Aorta (tissue), 5 donors: Measurements from ENCODE around the gene CPA1. TPM values are rescaled to one million over a fixed set of nuclear protein-coding genes. Genes with fewer than 3 reads are reported as not detected.

ENCODE experiments used
- ATAC-seq: fragments of 200-7000 bp; cut with Tn5 transposase; one replicate; pipeline ENCODE4 v1.9.1; 2022; ENCODE audit warnings: moderate library complexity; ENCODE audit not compliant: low FRiP score
- DNase-seq, 2 donors: peaks; one replicate each; pipeline ENCODE4 v3.0.0-alpha.2; 2020
- H3K27ac ChIP-seq, 2 donors: one replicate each; pipeline ENCODE4 v1.5.1; 2013; ENCODE audit warnings: low read length in 2 of 2, mild to moderate bottlenecking in 2 of 2, moderate library complexity in 2 of 2, control low read depth in 1 of 2, inconsistent platforms in 1 of 2, low read depth in 1 of 2
- H3K27me3 ChIP-seq, 2 donors: one replicate each; pipeline ENCODE4 v1.6.1; 2013; ENCODE audit warnings: control low read depth in 1 of 2, low read length in 1 of 2, mild to moderate bottlenecking in 1 of 2, moderate library complexity in 1 of 2; ENCODE audit not compliant: insufficient read depth in 2 of 2, control insufficient read depth in 1 of 2
- H3K36me3 ChIP-seq, 2 donors: one replicate each; pipeline ENCODE4 v1.6.1; 2013; ENCODE audit warnings: control low read depth in 1 of 2, low read length in 1 of 2, mild to moderate bottlenecking in 1 of 2; ENCODE audit not compliant: insufficient read depth in 2 of 2, control insufficient read depth in 1 of 2
- H3K4me1 ChIP-seq, 2 donors: one replicate each; pipeline ENCODE4 v1.6.1; 2013; ENCODE audit warnings: low read length in 2 of 2, control low read depth in 1 of 2, mild to moderate bottlenecking in 1 of 2, moderate library complexity in 1 of 2; ENCODE audit not compliant: insufficient read depth in 2 of 2, control insufficient read depth in 1 of 2
- H3K4me3 ChIP-seq, 2 donors: one replicate each; pipeline ENCODE4 v1.5.1; 2013; ENCODE audit warnings: low read length in 2 of 2, control low read depth in 1 of 2, mild to moderate bottlenecking in 1 of 2
- H3K9me3 ChIP-seq: one replicate; pipeline ENCODE4 v1.6.1; 2013; ENCODE audit warnings: mild to moderate bottlenecking, low read length; ENCODE audit not compliant: control insufficient read depth
- WGBS, 2 donors: extraction: QIAGEN DNeasy Blood & Tissue Kit; methylation state at CpG; one replicate each; pipeline ENCODE4 v1.1.7; 2013; 5-methylcytosine and 5-hydroxymethylcytosine counted together
- intact Hi-C, 2 donors: fragments of 100-400 bp; cut with DNase I; formaldehyde crosslinking; loops; one replicate each; pipeline versions ENCODE4 v1.14.2 to v1.15.0; 2022
- long read RNA-seq, 2 donors: library from polyadenylated mRNA; unstranded; transcript quantifications; one replicate each; pipeline ENCODE4 v2.0.0, GENCODE V29; 2020 to 2021
- polyA plus RNA-seq, 2 donors: library from polyadenylated mRNA; stranded (reverse); fragments of 200-250 nt; gene quantifications; one replicate each; pipeline ENCODE4 v1.2.3, GENCODE V29; 2013
- total RNA-seq, 2 donors: library from RNA; stranded (reverse); fragmentation: NEBNext Ultra II Directional; extraction: Animal tissue kit (Norgen Biotek cat#: 25700); gene quantifications; one replicate each; pipeline ENCODE4 v1.2.1, GENCODE V29; 2021
- donor health status: healthy with polysubstance abuse.
- donor health status: Bipolar disorder and iron deficiency.
- donor health status: DM: no; HTN: no; CAD: no.
- donor health status: DM: no; HTN: no; CAD: no.
- donor health status: DM: yes; HTN: yes; CAD: no.

Gene CPA1
- 1 to 10 TPM; 3.6 to 5.9 TPM for total RNA-seq
- polyA plus RNA-seq: 1 to 10 TPM; 6.5 to 9.4 TPM
- long read RNA-seq, donor 1, transcript CPA1-201 (10 exons, 1,487 nt): major isoform, 10 of 10 reads
- long read RNA-seq, donor 1, partial matches to known transcripts: 0 of 10 reads
- long read RNA-seq, donor 1, other reads (novel, unspliced or antisense): 0 of 10 reads
- long read RNA-seq, donor 2: 0 reads

DNA sequence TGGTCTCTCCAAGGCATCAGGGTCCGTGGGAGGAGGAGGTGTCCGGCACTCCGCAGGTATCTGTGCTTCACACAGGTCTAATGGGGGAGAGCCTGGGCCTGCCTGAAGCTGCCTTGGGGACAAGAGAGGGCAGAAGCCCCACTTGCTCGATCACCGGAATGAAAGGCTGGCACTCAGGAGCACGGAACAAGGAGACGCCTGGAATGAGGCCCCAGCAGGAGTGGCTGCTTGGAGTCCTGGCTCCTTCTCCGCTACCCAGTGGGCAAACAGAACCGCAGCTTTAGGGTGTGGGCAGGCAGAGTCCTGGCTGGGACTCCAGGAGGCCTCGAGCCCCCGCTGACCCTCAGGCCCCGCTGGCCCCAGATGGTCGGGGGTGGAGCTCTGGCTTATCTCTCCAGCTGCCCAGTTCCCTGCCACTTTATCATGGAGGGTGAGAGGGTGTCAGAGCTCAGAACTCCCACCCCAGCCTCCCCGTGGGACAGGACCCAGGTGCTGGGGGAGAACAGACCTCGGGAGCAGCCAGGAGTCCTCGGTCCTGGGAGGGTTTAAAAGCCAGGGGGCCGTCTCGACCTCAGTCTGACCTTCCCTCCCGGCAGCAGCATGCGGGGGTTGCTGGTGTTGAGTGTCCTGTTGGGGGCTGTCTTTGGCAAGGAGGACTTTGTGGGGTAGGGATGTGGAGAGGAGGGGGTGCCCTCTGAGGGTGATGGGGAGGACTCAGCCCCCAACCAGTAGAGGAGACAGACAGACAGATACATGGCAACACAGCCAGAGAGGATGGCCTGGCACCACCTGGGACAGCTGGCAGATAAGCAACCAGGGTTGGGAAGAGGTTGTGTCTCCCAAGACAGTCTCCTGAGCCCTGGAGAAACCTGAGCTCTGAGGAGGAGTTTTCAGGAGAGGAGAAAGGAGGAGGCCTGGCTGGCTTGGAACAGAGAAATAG lies at the start of gene CPA1:
Gene CPA1, plus strand, starts transcription at position 574 of the 940 bp plus-strand sequence. Its CDS starts 27 bp downstream, at position 601.
- Histone ChIP-seq H3K9me3 (no peaks in the 10 kb centered on the region), H3K4me1 (no peaks in the 10 kb centered on the region), H3K4me3 (no peak within 1 kb of the TSS), H3K27ac (no peak within 1 kb of the TSS), H3K27me3 (no peaks in the 10 kb centered on the region), H3K36me3 (no peaks in the 10 kb centered on the region)
- intact Hi-C loops: no loop called here
- DNase-seq (no peak), ATAC-seq (peak; percentile 17)
- WGBS, 2 donors: 23% methylated on average over 20 of the region's 20 CpGs

DNA sequence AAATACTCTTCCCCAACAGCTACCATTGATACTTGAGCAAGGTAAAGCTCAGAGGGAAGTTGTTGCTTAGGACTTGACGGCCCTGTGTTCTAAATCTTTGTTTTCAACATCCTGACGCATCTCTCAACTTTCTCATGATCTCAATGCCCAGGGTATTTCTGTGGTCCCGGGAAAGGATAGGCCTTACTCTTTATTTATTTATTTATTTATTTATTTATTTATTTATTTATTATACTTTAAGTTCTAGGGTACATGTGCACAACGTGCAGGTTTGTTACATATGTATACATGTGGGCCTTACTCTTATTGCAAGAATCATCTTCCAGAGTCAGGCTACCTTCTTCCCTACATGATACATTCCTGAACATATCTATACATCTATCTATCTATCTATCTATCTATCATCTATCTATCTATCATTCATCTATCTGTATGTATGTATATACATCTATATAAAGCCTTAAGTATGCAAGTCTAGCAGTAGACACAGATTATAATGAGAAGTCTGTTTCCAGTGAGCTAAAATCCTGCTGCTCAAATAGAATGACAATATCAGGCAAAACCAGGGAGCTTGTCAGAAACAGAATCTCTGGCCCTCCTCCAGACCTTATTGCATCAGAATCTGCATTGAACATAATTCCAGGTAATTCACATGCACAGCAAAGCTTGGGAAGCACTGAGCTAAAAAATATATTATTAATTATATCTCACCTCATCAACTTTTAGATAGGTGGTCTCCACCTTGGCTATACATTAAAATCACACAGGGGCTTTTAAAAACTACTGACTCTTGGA lies 47.8 kb upstream of the CPA1 start:
- Histone ChIP-seq H3K36me3 (no peaks in the 10 kb centered on the region), H3K4me1 (no peaks in the 10 kb centered on the region), H3K9me3 (no peaks in the 10 kb centered on the region), H3K27ac (no peak overlapping the region), H3K4me3 (no peak overlapping the region), H3K27me3 (no peaks in the 10 kb centered on the region)
- intact Hi-C loops: no loop called here
- ATAC-seq (no peak), DNase-seq (no peak)
- 94 to 95% methylated on average over 4 of the region's 4 CpGs for WGBS, 2 donors

DNA sequence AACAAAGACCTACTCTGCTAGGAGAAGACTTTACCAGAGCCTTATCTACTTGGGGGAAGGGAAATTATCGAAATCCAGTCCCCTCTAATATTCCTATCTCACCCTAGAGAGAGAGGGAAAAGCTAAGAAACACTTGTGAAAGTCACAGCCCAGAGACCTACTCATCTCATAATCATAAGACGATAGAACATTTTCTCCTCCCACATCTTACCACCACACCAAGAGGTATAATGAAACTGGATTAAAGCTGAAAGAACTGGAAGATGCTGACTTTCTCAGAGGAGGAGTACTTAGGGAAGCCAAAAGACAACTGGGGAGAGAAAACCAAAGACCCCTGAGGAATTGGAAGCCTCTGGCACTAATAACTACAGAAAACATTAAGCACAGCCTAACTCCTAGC lies 46.5 kb upstream of the CPA1 start:
- ATAC-seq: peak; percentile 22
- H3K27me3 ChIP-seq: no peaks in the 10 kb centered on the region
- H3K9me3 ChIP-seq: no peaks in the 10 kb centered on the region
- whole genome bisulfite sequencing, 2 donors: 80 to 84% methylated on average over 2 of the region's 2 CpGs
- H3K4me3 ChIP-seq: no peak overlapping the region
- intact Hi-C loops: no loop called here
- H3K36me3 ChIP-seq: no peaks in the 10 kb centered on the region
- no peaks in the 10 kb centered on the region for H3K4me1 ChIP-seq
- H3K27ac ChIP-seq: no peak overlapping the region
- no peak for DNase-seq

DNA sequence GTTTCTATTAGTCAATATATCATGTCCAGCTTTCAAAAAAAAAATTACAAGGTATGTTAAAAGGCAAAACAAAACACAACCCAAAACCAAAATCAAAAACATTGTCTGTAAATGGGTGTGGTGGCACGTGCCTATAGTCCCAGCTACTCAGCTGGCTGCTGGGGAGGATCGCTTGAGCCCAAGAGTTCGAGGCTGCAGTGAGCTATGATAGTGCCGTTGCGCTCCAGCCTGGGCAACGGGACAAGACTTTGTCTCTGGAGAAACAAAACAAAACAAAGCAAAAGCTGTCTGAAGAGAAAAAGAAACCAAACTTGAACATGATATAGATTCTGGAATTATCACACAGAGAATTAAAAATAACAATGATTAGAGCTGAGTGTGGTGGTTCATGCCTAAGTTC lies 46.0 kb upstream of the CPA1 start:
- DNase-seq: no peak
- ATAC-seq: peak; percentile 22
- Histone ChIP-seq H3K9me3 (no peaks in the 10 kb centered on the region), H3K36me3 (no peaks in the 10 kb centered on the region), H3K27me3 (no peaks in the 10 kb centered on the region), H3K27ac (no peak overlapping the region), H3K4me1 (no peaks in the 10 kb centered on the region), H3K4me3 (no peak overlapping the region)
- intact Hi-C loops: no loop called here
- WGBS, 2 donors: 12 to 13% methylated on average over 6 of the region's 6 CpGs

DNA sequence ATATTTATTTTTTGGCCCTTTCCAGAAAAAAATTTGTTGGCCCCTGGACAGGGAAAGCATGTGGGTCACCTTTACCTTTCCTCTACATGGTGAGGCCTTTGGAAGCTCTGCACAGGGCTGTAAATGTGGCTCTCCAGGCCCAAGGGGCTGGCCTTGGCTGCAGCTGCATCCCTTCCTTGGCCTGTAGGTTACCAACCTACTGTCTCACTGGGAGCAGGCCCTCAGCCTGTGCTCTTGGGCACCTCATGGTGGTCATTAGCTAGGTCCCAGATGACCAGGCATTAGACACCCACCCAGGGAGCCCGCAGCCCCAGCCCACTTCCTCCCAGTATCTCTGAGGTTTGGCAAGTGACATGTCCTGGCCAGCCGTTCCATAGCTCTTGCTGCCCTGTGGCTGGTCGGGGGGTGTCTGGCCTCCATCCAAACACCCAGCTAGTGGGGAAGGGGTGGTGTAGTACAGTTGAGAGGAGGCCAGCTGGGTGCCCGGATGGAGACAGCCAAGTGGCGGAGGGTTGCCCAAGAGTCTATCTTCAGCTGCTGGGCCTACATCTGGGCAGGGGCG lies 42.8 kb upstream of the CPA1 start:
- 86 to 89% methylated on average over 6 of the region's 6 CpGs for WGBS, 2 donors
- intact Hi-C loops: no loop called here
- no peak overlapping the region for H3K27ac ChIP-seq

DNA sequence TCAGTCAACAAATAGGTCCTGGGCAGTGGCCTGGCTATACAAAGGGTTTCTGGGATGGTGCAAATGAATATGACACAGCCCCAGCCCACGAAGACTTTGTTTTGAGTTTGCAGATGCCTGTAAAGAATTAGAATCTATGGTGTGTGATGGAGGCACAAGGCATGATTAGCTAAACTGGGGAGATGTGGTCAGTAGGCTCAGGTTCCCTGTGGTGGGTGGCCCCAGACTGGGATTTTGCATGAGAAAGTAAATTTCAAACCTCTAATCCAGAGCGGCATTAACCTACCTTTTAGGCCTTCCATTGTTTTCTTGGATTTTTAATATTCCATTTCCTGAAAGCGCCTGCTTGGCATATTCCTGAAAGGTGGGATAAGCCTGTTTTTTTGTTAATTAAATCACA lies 42.1 kb upstream of the CPA1 start:
- intact Hi-C loops: no loop called here
- Histone ChIP-seq H3K36me3 (no peaks in the 10 kb centered on the region), H3K9me3 (no peaks in the 10 kb centered on the region), H3K4me1 (no peaks in the 10 kb centered on the region), H3K27me3 (no peaks in the 10 kb centered on the region), H3K4me3 (no peak overlapping the region), H3K27ac (no peak overlapping the region)
- WGBS, 2 donors: 94 to 96% methylated on average over 3 of the region's 3 CpGs
- DNase-seq: no peak
- no peak for ATAC-seq

More for the DNA sequence above, 42.8 kb upstream of the CPA1 start:
- no peak overlapping the region for H3K4me3 ChIP-seq
- no peaks in the 10 kb centered on the region for H3K36me3 ChIP-seq
- DNase-seq: no peak
- no peaks in the 10 kb centered on the region for H3K9me3 ChIP-seq
- no peak for ATAC-seq
- H3K4me1 ChIP-seq: no peaks in the 10 kb centered on the region
- H3K27me3 ChIP-seq: no peaks in the 10 kb centered on the region

DNA sequence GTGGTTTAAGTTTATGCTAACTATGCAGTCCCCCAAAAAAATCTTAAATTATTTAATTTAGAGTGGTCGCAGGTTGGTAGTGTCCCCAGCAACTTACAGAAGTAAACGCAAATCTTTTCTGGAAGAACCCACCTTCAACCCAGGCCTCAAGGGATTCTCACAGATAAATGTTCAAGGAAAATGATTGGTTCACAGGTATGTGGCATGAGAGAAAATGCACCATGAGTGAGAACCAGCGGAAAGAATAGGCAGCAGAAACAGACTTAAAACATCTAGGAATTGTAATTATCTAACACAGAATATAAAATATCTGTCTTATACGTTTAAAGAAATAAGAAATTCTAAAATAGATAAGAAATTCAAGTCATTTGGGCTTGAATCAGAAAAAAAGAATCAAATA lies 38.4 kb upstream of the CPA1 start:
- no peak overlapping the region for H3K27ac ChIP-seq
- no peaks in the 10 kb centered on the region for H3K36me3 ChIP-seq
- H3K4me3 ChIP-seq: no peak overlapping the region
- no peaks in the 10 kb centered on the region for H3K4me1 ChIP-seq
- no peaks in the 10 kb centered on the region for H3K27me3 ChIP-seq
- intact Hi-C loops: no loop called here
- 95 to 96% methylated on average over 4 of the region's 4 CpGs for WGBS, 2 donors
- no peaks in the 10 kb centered on the region for H3K9me3 ChIP-seq
- ATAC-seq (no peak), DNase-seq (no peak)

DNA sequence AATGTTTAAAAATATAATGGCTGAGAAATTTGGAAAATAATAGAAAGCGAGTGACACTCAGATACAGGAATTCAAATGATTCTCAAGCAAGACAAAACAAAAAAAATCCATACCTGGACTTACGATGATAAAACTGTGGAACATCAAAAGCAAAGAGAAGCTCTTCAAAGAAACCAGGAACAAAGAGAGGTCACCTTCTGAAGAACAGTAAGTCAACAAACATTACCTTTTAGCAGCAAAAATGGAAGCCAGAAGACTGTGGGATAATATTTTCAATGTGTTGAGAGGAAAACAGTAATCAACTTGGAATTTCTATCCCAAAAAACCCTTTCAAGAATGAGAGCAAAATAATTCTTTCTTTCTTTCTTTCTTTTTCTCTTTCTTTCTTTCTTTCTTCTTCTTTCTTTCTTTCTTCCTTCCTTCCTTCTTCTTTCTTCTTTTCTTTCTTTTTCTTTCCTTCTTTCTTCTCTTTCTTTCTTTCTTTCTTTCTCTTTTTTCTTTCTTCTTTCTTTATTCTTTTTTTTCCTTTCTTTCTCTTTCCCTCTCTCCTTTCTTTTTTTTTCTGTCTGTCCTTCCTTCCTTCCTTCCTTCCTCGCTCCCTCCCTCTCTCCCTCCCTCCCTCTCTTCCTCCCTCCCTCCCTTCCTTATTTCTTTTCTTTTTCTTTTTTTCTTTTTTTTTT lies 37.5 kb upstream of the CPA1 start:
- Histone ChIP-seq H3K27me3 (no peaks in the 10 kb centered on the region), H3K27ac (no peak overlapping the region), H3K36me3 (no peaks in the 10 kb centered on the region), H3K9me3 (no peaks in the 10 kb centered on the region), H3K4me3 (no peak overlapping the region), H3K4me1 (no peaks in the 10 kb centered on the region)
- intact Hi-C loops: no loop called here
- 94 to 96% methylated on average over 3 of the region's 3 CpGs for WGBS, 2 donors
- ATAC-seq (no peak), DNase-seq (no peak)
